OCI-LY7 (cell line): ENCODE data around the gene TEX2.

Experiments used
- CTCF ChIP-seq: fragments of 200-600 bp; sonication (generic); conservative IDR thresholded peaks from 2 replicates; pipeline ENCODE4 v1.5.1; 2014; ENCODE audit warnings: mild to moderate bottlenecking, antibody characterized with exemption, low read length, moderate library complexity, mixed read lengths
- EZH2phosphoT487 ChIP-seq: fragments of 200-600 bp; sonication (generic); IDR thresholded peaks from 2 replicates; pipeline ENCODE4 v1.6.1; 2018; ENCODE audit warnings: low read depth, borderline replicate concordance, mild to moderate bottlenecking, mixed run types, antibody characterized with exemption, low read length, moderate library complexity, mixed read lengths

GRCh38 chr17:64196601-64197000, 66.5 kb downstream of the TEX2 start:
- TF ChIP-seq CTCF (no peak), EZH2phosphoT487 (no peak)
